Effector memory CD4-positive, alpha-beta T cell (primary cell): ENCODE results near the gene P4HB.

Source experiments
- DNase-seq, 3 donors: peaks; one replicate each; pipeline ENCODE4 v3.0.0-alpha.2; 2020
- H3K27ac ChIP-seq: 2 replicates; pipeline ENCODE4 v1.7.0; 2013; ENCODE audit warnings: mild to moderate bottlenecking, low read length, moderate library complexity; ENCODE audit not compliant: insufficient read depth, poor library complexity, severe bottlenecking
- H3K27me3 ChIP-seq: replicated peaks from 2 replicates; pipeline ENCODE4 v1.7.0; 2013; ENCODE audit warnings: mild to moderate bottlenecking, low read length; ENCODE audit not compliant: insufficient read depth, control insufficient read depth, poor library complexity, severe bottlenecking
- H3K36me3 ChIP-seq: 2 replicates; pipeline ENCODE4 v1.7.0; 2013; ENCODE audit warnings: mild to moderate bottlenecking, low read length, moderate library complexity; ENCODE audit not compliant: control insufficient read depth, insufficient read depth
- H3K4me1 ChIP-seq: 2 replicates; pipeline ENCODE4 v1.7.0; 2013; ENCODE audit warnings: low read length, mild to moderate bottlenecking; ENCODE audit not compliant: control insufficient read depth, insufficient read depth, poor library complexity, severe bottlenecking
- H3K4me3 ChIP-seq: 2 replicates; pipeline ENCODE4 v1.7.0; 2013; ENCODE audit warnings: low read length, low read depth, mild to moderate bottlenecking; ENCODE audit not compliant: insufficient read depth, poor library complexity, severe bottlenecking
- H3K9me3 ChIP-seq: 2 replicates; pipeline ENCODE4 v1.7.0; 2013; ENCODE audit warnings: mild to moderate bottlenecking, low read length, moderate library complexity; ENCODE audit not compliant: control insufficient read depth
- total RNA-seq, 3 donors: gene quantifications; one replicate each; lab custom pipeline; 2026; lab: John Stamatoyannopoulos, UW

The P4HB gene
- 266 to 296 (median 283) reads per million in 3 donors for total RNA-seq

DNA sequence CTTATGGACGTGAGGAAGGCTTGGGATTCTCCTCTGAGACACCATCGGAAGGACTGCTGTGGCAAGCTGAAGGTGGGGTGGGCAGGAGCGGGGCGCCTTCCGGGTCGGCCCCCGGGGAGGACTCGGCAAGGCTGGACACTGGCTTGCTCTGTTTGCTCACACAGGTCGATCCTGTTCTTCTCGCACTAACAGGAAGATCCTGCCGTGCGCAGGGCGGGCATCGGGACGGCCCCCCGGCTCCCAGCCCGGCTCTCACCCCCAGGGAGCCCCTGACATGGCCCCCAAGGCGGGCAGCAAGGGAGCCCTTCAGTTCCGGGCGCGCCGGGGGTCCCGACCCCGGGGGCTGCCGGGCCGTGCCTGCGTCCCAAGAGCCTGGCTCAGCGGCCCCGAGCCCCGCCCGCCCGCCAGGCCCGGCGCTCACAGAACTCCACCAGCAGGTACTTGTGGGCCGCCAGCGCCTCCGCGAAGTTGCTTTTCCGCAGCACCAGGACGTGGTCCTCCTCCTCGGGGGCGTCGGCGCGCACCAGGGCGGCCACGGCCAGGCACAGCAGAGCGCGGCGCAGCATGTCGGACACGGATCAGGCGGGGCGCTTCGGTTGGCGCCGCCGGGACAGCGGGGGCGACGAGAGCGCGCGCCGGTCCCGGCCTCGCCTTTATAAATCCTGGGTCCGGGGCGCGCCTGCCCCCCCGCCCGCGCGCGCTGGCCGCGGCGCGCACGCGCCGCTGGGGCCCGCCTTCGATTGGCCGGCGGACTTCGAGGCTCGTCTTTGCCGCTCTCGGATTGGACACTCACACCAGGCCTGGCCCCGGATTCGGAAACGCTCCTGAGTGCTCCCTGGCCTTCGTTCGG lies at the start of gene P4HB:
TSS of gene P4HB (minus strand) at position 630 of the 850 bp plus-strand sequence. CDS start at position 566, 64 bp downstream.
- H3K36me3 ChIP-seq = peaks cover 18% of the 10 kb centered on the region
- H3K27ac ChIP-seq = peak within 1 kb of the TSS; percentile 93
- peak within 1 kb of the TSS; percentile 64 for H3K4me3 ChIP-seq
- no peak for DNase-seq
- H3K4me1 ChIP-seq = peaks cover 15% of the 10 kb centered on the region
- H3K27me3 ChIP-seq = no peaks in the 10 kb centered on the region
- H3K9me3 ChIP-seq = no peaks in the 10 kb centered on the region

DNA sequence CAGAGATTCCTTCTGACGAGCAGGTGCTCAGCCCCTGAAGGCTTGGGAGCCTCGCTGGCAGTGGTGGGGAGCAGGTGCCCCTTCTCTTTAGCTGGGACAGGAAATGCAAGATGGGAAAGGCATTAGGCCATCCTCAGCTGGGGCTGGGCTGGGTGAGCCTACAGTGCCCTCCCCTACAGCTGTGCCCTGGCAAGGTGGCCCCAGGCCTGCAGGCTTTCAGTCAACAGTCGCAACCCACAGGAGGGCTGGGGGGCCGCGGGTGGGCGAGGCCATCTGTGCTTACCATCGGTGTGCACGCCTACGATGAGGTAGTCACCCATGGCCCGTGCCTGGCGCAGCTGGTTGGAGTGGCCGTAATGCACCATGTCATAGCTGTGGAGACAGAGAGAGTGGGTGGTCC lies 48.9 kb upstream of the P4HB start:
- Histone ChIP-seq H3K4me3 (no peak overlapping the region), H3K4me1 (peaks cover 14% of the 10 kb centered on the region), H3K27me3 (no peaks in the 10 kb centered on the region), H3K27ac (no peak overlapping the region), H3K9me3 (no peaks in the 10 kb centered on the region), H3K36me3 (peaks cover 46% of the 10 kb centered on the region)
- no peak for DNase-seq

DNA sequence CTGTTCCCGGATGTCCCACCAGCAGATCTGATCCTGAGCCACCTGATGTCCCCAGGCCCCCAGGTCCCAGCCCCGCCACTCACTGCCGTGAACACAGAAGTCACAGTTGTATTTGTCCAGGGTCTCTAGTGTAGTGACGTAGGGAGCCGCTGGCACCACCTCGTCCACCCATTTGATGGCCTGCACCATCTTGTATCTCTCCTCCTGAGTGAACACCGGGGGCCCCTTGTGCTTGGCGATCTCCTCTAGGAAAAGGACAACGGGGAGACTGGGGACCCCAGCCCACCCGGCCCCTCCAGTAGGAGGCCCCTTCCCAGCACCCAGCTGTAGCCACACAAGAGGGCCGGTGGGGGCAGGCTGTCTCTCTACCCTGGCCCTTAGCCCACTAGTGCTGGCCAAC lies 48.5 kb upstream of the P4HB start:
- H3K4me3 ChIP-seq = no peak overlapping the region
- H3K4me1 ChIP-seq = peaks cover 14% of the 10 kb centered on the region
- no peaks in the 10 kb centered on the region for H3K27me3 ChIP-seq
- no peak overlapping the region for H3K27ac ChIP-seq
- no peaks in the 10 kb centered on the region for H3K9me3 ChIP-seq
- no peak for DNase-seq
- H3K36me3 ChIP-seq = peaks cover 41% of the 10 kb centered on the region

DNA sequence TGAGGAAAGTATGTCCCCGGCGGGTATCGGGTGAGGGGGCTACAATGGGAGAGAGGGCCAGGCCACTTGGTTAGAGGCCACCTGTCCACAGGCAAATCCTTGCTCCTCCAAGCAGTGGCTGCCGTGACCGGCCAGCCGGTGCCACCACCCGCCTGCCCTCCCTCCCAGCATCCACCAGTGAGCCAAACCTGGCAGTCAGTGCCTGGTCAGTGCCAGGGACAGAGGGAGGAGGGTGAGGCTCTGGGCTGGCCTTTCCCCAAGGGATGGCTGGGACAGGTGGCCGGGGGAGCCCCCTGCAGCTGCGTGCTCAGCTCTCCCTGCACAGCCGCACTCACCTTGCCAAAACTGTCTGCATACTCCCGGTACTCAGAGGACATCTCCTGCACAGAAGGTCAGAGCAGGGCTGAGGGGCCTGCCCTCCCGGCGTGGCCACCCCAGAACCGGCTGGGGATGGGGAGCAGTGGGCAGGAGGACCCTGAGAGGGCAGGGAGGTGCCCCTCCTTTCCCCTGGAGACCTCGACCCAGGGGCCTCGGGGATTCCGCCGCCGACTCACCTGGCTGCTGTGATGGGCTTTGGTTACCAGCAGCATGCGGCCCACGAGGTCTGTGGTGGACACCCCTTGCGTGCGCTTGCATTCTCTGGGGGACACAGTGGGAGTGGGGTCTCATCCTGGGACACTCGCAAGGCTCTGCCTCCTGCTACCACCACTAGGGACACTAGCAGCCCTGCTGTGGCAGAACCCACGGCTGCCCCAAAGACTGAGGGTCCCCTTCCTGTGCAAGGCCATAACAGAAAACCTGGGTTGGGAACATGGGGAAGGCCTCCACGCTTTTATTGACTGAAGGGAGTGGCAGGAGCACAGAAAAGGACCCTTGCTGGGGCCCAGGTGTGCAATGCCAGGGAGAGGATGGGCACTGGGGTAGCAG lies 47.1 kb upstream of the P4HB start:
- no peaks in the 10 kb centered on the region for H3K9me3 ChIP-seq
- no peak for DNase-seq
- no peaks in the 10 kb centered on the region for H3K27me3 ChIP-seq
- H3K36me3 ChIP-seq = peaks cover 28% of the 10 kb centered on the region
- no peak overlapping the region for H3K4me3 ChIP-seq
- H3K4me1 ChIP-seq = peaks cover 17% of the 10 kb centered on the region
- no peak overlapping the region for H3K27ac ChIP-seq

DNA sequence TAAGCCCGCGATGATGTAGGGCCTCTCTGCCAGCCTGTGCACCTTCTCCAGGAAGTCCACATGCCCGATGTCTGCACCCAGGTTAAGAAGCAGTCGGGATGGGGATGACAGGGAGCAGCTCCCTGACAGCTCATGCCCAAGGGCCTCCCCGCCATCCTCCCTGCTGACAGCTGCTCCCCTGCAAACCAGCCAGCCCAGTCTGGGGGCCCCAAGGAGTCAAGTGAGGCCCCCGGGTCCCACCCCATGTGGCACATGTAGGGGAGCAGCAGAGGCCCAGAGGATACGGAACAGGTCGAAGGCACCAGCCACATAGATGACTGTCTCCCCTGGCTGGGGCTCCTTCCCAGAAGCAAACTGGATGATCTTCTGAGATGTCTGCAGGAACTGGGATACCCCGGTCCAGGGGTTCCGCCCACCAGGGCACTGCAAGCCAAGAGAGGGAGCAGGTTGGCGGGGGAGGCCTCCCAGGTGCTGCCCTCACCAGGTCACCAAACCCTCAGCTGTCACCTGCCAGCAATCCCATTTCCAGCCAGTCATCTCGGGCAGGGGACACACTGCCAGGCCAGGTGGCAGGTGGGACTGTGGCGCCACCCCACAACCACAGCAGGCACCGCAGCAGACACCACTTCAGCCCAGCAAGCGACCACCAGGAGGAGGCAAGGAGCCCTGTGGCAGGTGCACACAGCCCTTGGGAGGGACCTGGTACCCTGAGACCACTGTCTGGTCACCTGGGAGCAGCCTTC lies 46.3 kb upstream of the P4HB start:
- Histone ChIP-seq H3K9me3 (no peaks in the 10 kb centered on the region), H3K27ac (no peak overlapping the region), H3K36me3 (peaks cover 21% of the 10 kb centered on the region), H3K4me3 (no peak overlapping the region), H3K4me1 (peaks cover 22% of the 10 kb centered on the region), H3K27me3 (peaks cover 2% of the 10 kb centered on the region)
- no peak for DNase-seq

DNA sequence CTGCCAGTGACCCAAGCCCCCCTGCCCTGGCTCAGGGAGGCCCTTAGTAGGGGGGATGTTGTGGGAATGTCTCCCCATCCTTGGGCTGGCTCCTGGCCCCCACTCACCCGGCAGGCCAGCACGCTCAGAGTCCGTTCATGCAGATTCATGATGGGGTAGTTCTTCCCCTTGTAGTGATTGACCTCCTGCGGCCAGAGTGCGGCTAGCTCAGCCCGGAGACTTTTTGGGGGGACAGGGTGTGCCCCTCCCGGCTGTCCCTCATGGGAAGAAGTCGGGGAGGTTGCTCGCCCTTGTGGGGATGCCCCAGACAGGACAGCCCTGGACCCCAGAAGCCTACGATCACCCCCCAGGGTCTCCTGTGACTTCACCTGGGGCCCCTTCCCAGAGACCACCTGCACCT lies 45.7 kb upstream of the P4HB start:
- H3K27me3 ChIP-seq = peaks cover 9% of the 10 kb centered on the region
- no peaks in the 10 kb centered on the region for H3K9me3 ChIP-seq
- H3K4me3 ChIP-seq = no peak overlapping the region
- H3K4me1 ChIP-seq = peaks cover 22% of the 10 kb centered on the region
- H3K27ac ChIP-seq = no peak overlapping the region
- H3K36me3 ChIP-seq = peaks cover 21% of the 10 kb centered on the region
- DNase-seq = no peak

DNA sequence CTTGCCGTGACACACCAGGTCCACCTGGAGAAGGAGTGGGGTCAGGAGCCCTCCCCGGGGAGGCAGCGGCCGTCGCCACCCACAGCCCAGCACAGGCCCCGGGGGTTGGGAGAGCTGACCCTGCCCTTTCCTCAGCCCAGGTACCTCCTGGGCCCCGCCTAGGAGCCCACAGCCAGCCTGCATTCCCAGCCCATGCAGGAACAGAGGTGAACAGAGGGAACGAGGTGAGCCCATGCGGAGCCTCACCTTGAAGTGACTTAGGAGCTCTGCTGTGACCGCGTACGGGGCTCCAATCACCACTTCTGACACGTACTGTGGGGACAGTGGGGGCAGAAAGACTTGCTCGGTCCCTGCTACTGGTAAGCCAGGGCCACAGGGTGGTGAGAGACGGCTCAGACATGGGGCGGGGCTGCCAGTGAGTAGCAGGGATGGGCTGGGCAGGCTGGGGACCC lies 45.1 kb upstream of the P4HB start:
- H3K9me3 ChIP-seq = no peaks in the 10 kb centered on the region
- peaks cover 22% of the 10 kb centered on the region for H3K36me3 ChIP-seq
- peaks cover 18% of the 10 kb centered on the region for H3K4me1 ChIP-seq
- H3K4me3 ChIP-seq = no peak overlapping the region
- no peak overlapping the region for H3K27ac ChIP-seq
- no peak for DNase-seq
- peaks cover 10% of the 10 kb centered on the region for H3K27me3 ChIP-seq

DNA sequence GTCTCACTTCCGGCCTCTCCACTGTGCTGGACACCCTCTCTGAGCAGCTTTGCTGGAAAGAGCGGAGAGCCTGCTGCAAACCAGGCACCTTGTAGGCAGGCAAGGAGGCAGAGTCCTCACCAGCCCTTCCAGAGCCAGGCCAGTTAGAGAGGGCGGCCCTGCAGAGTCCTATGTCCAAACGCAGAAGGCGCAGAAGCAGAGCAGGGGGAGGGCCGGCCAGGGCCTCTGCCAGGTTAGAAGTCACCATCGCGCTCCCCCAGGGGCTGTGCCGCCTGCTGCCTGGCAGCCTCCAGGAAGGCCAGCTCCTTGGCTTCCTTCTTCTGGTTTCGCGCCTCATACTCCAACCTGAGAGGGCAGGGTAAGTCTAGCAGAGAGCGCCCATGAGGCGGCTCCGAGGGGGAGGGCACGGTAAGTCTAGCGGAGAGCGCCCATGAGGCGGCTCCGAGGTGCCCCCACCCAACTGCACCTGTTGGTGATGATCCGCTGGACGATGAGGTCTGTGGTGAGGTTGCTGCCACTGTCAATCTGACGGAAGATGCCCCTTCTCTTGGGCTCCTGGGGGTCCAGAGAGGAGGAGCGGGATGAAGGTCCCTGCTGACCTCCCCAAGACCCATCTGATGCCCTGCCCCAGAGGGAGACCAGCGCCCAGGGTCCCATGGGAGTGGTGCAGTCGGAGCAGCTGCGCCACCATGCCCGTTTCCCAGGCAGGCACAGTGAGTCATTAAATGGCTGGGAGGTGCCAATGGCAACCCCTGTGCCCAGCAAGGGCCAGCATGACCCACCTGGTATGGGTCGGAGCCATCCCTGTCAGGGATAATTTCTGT lies 44.5 kb upstream of the P4HB start:
- Histone ChIP-seq H3K4me1 (peaks cover 14% of the 10 kb centered on the region), H3K27me3 (peaks cover 10% of the 10 kb centered on the region), H3K4me3 (no peak overlapping the region), H3K36me3 (peaks cover 28% of the 10 kb centered on the region), H3K27ac (no peak overlapping the region), H3K9me3 (no peaks in the 10 kb centered on the region)
- DNase-seq = no peak
